MM.1S (cell line): ENCODE data around the gene HES5.
"Not testable (repeated sequence)": the region's sequence is repeated elsewhere in the genome, so short reads cannot be mapped to it uniquely, and the experiment has no call there.

Experiments used
- DNase-seq: peaks from one replicate; pipeline ENCODE4 v3.0.0-alpha.2; 2015
- H2AFZ ChIP-seq: fragments of 300-600 bp; sonication (generic); 2 replicates; pipeline ENCODE4 v1.6.0; 2016; ENCODE audit warnings: antibody characterized with exemption, low read length
- H3F3A ChIP-seq: fragments of 300-600 bp; sonication (generic); 2 replicates; pipeline ENCODE4 v1.6.1; 2016; ENCODE audit warnings: mild to moderate bottlenecking, antibody characterized with exemption, low read length, moderate library complexity, mixed read lengths; ENCODE audit not compliant: insufficient read depth
- H3K27ac ChIP-seq: fragments of 300-600 bp; sonication (generic); 2 replicates; pipeline ENCODE4 v1.5.1; 2016; ENCODE audit warnings: mild to moderate bottlenecking, low read length
- H3K27me3 ChIP-seq: fragments of 300-600 bp; sonication (generic); replicated peaks from 2 replicates; pipeline ENCODE4 v1.6.0; 2016; ENCODE audit warnings: low read length; ENCODE audit not compliant: insufficient read depth
- H3K36me3 ChIP-seq: fragments of 300-600 bp; sonication (generic); replicated peaks from 2 replicates; pipeline ENCODE4 v1.6.1; 2016; ENCODE audit warnings: mild to moderate bottlenecking, low read length, mixed read lengths; ENCODE audit not compliant: insufficient read depth
- H3K4me1 ChIP-seq: fragments of 300-600 bp; sonication (generic); 2 replicates; pipeline ENCODE4 v1.6.1; 2016; ENCODE audit warnings: low read length, mixed read lengths
- H3K4me2 ChIP-seq: fragments of 300-600 bp; sonication (generic); 2 replicates; pipeline ENCODE4 v1.6.0; 2016; ENCODE audit warnings: low read depth, low read length
- H3K4me3 ChIP-seq: fragments of 300-600 bp; sonication (generic); 2 replicates; pipeline ENCODE4 v1.5.1; 2016; ENCODE audit warnings: low read length, mixed read lengths
- H3K79me2 ChIP-seq: fragments of 300-600 bp; sonication (generic); 2 replicates; pipeline ENCODE4 v1.6.1; 2016; ENCODE audit warnings: mixed run types, low read length, mixed read lengths
- H3K9ac ChIP-seq: fragments of 300-600 bp; sonication (generic); 2 replicates; pipeline ENCODE4 v1.6.1; 2016; ENCODE audit warnings: low read length, mixed read lengths
- H3K9me2 ChIP-seq: fragments of 300-600 bp; sonication (generic); replicated peaks from 2 replicates; pipeline ENCODE4 v1.6.1; 2016; ENCODE audit warnings: mild to moderate bottlenecking, low read length, mixed read lengths; ENCODE audit not compliant: insufficient read depth
- H3K9me3 ChIP-seq: fragments of 300-600 bp; sonication (generic); replicated peaks from 2 replicates; pipeline ENCODE4 v1.6.1; 2016; ENCODE audit warnings: mild to moderate bottlenecking, low read length, mixed read lengths; ENCODE audit not compliant: insufficient read depth
- H4K20me1 ChIP-seq: fragments of 300-600 bp; sonication (generic); 2 replicates; pipeline ENCODE4 v1.6.1; 2016; ENCODE audit warnings: mild to moderate bottlenecking, low read length, moderate library complexity, mixed read lengths; ENCODE audit not compliant: insufficient read depth
- CTCF ChIP-seq: fragments of 300-600 bp; sonication (generic); IDR thresholded peaks from 2 replicates; pipeline ENCODE4 v1.5.1; 2016; ENCODE audit warnings: antibody characterized with exemption, low read length, mixed read lengths
- EZH2 ChIP-seq: fragments of 300-600 bp; sonication (generic); optimal IDR thresholded peaks from 2 replicates; pipeline ENCODE3; 2017; ENCODE audit warnings: low read depth, mild to moderate bottlenecking, antibody characterized with exemption, low read length, mixed read lengths
- EZH2phosphoT487 ChIP-seq: fragments of 300-600 bp; sonication (generic); IDR thresholded peaks from 2 replicates; pipeline ENCODE4 v1.6.1; 2018; ENCODE audit warnings: antibody characterized with exemption, low read length

Gene HES5

GRCh38 chr1:2529784-2530512 lies at the start of gene HES5:
Gene HES5 (minus strand): TSS chr1:2530263. CDS start chr1:2530164, 99 bp downstream.
- H3K36me3 ChIP-seq, result no peaks in the 10 kb centered on the region

GRCh38 chr1:2578758-2579118 lies 48.7 kb upstream of the HES5 start:
- peaks cover 8% of the 10 kb centered on the region; the same call in 1 of the 2 replicates for H3K4me1 ChIP-seq
- no peaks in the 10 kb centered on the region for H3K9me3 ChIP-seq
- TF ChIP-seq CTCF (no peak), EZH2 (no peak), EZH2phosphoT487 (no peak)
- no peak overlapping the region for H3K4me3 ChIP-seq
- H3K36me3 ChIP-seq, result no peaks in the 10 kb centered on the region
- 0 out of 2 replicates have a peak, but pooled peaks cover 4% of the 10 kb centered on the region for H3F3A ChIP-seq
- H3K9me2 ChIP-seq, result no peaks in the 10 kb centered on the region
- DNase-seq, result no peak
- H4K20me1 ChIP-seq, result no peaks in the 10 kb centered on the region
- 0 out of 2 replicates have a peak overlapping the region, but pooled peaks have one; percentile 51 for H2AFZ ChIP-seq
- no peak overlapping the region for H3K9ac ChIP-seq
- peaks cover 78% of the 10 kb centered on the region for H3K27me3 ChIP-seq
- H3K27ac ChIP-seq, result no peak overlapping the region
- H3K4me2 ChIP-seq, result no peak overlapping the region
- H3K79me2 ChIP-seq, result no peaks in the 10 kb centered on the region

More at GRCh38 chr1:2529784-2530512, at the start of gene HES5:
- Histone ChIP-seq H2AFZ (no peak within 1 kb of the TSS), H3F3A (no peaks in the 10 kb centered on the region), H3K4me1 (peaks cover 9% of the 10 kb centered on the region), H3K27me3 (peaks cover 75% of the 10 kb centered on the region), H3K9ac (no peak within 1 kb of the TSS), H3K4me3 (no peak within 1 kb of the TSS), H4K20me1 (no peaks in the 10 kb centered on the region), H3K9me2 (no peaks in the 10 kb centered on the region), H3K4me2 (no peak within 1 kb of the TSS; the same call in 1 of the 2 replicates), H3K9me3 (no peaks in the 10 kb centered on the region), H3K27ac (no peak within 1 kb of the TSS), H3K79me2 (peaks cover 11% of the 10 kb centered on the region)
- DNase-seq, result no peak
- TF ChIP-seq EZH2 (peak; percentile 93), CTCF (no peak), EZH2phosphoT487 (no peak)

- Histone ChIP-seq H3K27ac (peak overlapping the region; percentile 23; the same call in 1 of the 2 replicates), H2AFZ (peak overlapping the region; percentile 51; the same call in 1 of the 2 replicates), H3K4me2 (peak overlapping the region; percentile 27; the same call in 1 of the 2 replicates), H3K27me3 (peaks cover 78% of the 10 kb centered on the region), H3K9ac (0 out of 2 replicates have a peak overlapping the region, but pooled peaks have one; percentile 13)
- not testable (repeated sequence) for H3K4me1 ChIP-seq, H3K4me3 ChIP-seq, DNase-seq, H4K20me1 ChIP-seq, H3K36me3 ChIP-seq, H3F3A ChIP-seq, H3K9me3 ChIP-seq, H3K9me2 ChIP-seq, H3K79me2 ChIP-seq
These were observed 47.6 kb upstream of the HES5 start for GRCh38 chr1:2577565-2578075.
